ENCODE results near the gene PIGK. TPM values are rescaled to one million over a fixed set of nuclear protein-coding genes. Genes with fewer than 3 reads are reported as not detected.

PIGK gene
- total RNA-seq, 1 donor from 2014 or later, result 22.1 TPM

GRCh38 chr1:77061162-77061561 is 158.1 kb downstream of the PIGK start:
- Mint-ChIP-seq H3K9me3 (ENCODE audit: low read depth) (no peaks in the 10 kb centered on the region), H3K27me3 (no peaks in the 10 kb centered on the region), H3K27ac (no peak overlapping the region), H3K4me3 (ENCODE audit: low read depth) (no peak overlapping the region), H3K4me1 (ENCODE audit: low read depth) (peaks cover 6% of the 10 kb centered on the region), H3K36me3 (ENCODE audit: insufficient read depth) (no peaks in the 10 kb centered on the region)
- no peak for DNase-seq (ENCODE audit: low spot score, unreplicated experiment)
- TF ChIP-seq CTCF (IDR thresholded peaks at IDR 0.05; ENCODE audit: unreplicated experiment), result no peak

GRCh38 chr1:77060000-77060399 is 159.2 kb downstream of the PIGK start:
- Mint-ChIP-seq H3K4me3 (ENCODE audit: low read depth) (no peak overlapping the region), H3K36me3 (ENCODE audit: insufficient read depth) (no peaks in the 10 kb centered on the region), H3K9me3 (ENCODE audit: low read depth) (no peaks in the 10 kb centered on the region), H3K27ac (no peak overlapping the region), H3K27me3 (no peaks in the 10 kb centered on the region), H3K4me1 (ENCODE audit: low read depth) (peaks cover 6% of the 10 kb centered on the region)
- TF ChIP-seq CTCF (IDR thresholded peaks at IDR 0.05; ENCODE audit: unreplicated experiment), result no peak
- DNase-seq (ENCODE audit: low spot score, unreplicated experiment), result no peak

GRCh38 chr1:77057994-77058585 is 161.1 kb downstream of the PIGK start:
- DNase-seq (ENCODE audit: low spot score, unreplicated experiment), result no peak
- H3K4me3 Mint-ChIP-seq (ENCODE audit: low read depth), result no peak overlapping the region
- H3K9me3 Mint-ChIP-seq (ENCODE audit: low read depth), result no peaks in the 10 kb centered on the region
- H3K4me1 Mint-ChIP-seq (ENCODE audit: low read depth), result peaks cover 6% of the 10 kb centered on the region
- H3K27ac Mint-ChIP-seq, result no peak overlapping the region
- no peaks in the 10 kb centered on the region for H3K27me3 Mint-ChIP-seq
- no peaks in the 10 kb centered on the region for H3K36me3 Mint-ChIP-seq (ENCODE audit: insufficient read depth)
- no peak for TF ChIP-seq CTCF (IDR thresholded peaks at IDR 0.05; ENCODE audit: unreplicated experiment)

- no peak for DNase-seq (ENCODE audit: low spot score, unreplicated experiment)
- Mint-ChIP-seq H3K4me1 (ENCODE audit: low read depth) (peaks cover 6% of the 10 kb centered on the region), H3K4me3 (ENCODE audit: low read depth) (no peak overlapping the region), H3K36me3 (ENCODE audit: insufficient read depth) (no peaks in the 10 kb centered on the region), H3K27ac (no peak overlapping the region), H3K27me3 (no peaks in the 10 kb centered on the region), H3K9me3 (ENCODE audit: low read depth) (no peaks in the 10 kb centered on the region)
- no peak for TF ChIP-seq CTCF (IDR thresholded peaks at IDR 0.05; ENCODE audit: unreplicated experiment)
These were observed 162.7 kb downstream of the PIGK start for GRCh38 chr1:77056525-77056924.

- H3K27me3 Mint-ChIP-seq, result no peaks in the 10 kb centered on the region
- no peak overlapping the region for H3K27ac Mint-ChIP-seq
These were observed 167.8 kb downstream of the PIGK start for GRCh38 chr1:77051425-77051824.

More at GRCh38 chr1:77051425-77051824, 167.8 kb downstream of the PIGK start:
- Mint-ChIP-seq H3K9me3 (ENCODE audit: low read depth) (no peaks in the 10 kb centered on the region), H3K4me1 (ENCODE audit: low read depth) (no peaks in the 10 kb centered on the region), H3K4me3 (ENCODE audit: low read depth) (no peak overlapping the region), H3K36me3 (ENCODE audit: insufficient read depth) (no peaks in the 10 kb centered on the region)
- DNase-seq (ENCODE audit: low spot score, unreplicated experiment), result no peak
- no peak for TF ChIP-seq CTCF (IDR thresholded peaks at IDR 0.05; ENCODE audit: unreplicated experiment)

All from progenitor cell of endocrine pancreas (in vitro differentiated cells).